IMR-90 (cell line): Measurements from ENCODE around the gene NDUFA13. TPM values are rescaled to one million over a fixed set of nuclear protein-coding genes. Genes with fewer than 3 reads are reported as not detected.

Experiments
- MAZ ChIP-seq: IDR thresholded peaks from 2 replicates; pipeline ENCODE4 v1.6.1; 2012; ENCODE audit warnings: low read depth, mild to moderate bottlenecking, low read length, improper control_type of control experiment, moderate library complexity, borderline replicate concordance
- MXI1 ChIP-seq: IDR thresholded peaks from 2 replicates; pipeline ENCODE4 v1.6.1; 2012; ENCODE audit warnings: low read depth, mild to moderate bottlenecking, low read length, moderate library complexity, borderline replicate concordance
- RCOR1 ChIP-seq: IDR thresholded peaks from 2 replicates; pipeline ENCODE4 v1.6.1; 2012; ENCODE audit warnings: mild to moderate bottlenecking, low read length, improper control_type of control experiment; ENCODE audit not compliant: insufficient replicate concordance
- polyA plus RNA-seq, 3 experiments: library from polyadenylated mRNA; depleted of rRNA; stranded (reverse); fragments of >200 nt; gene quantifications; 2 replicates each; pipeline ENCODE4 v1.2.3, GENCODE V29; 2012; ENCODE audit warnings: low replicate concordance in 1 of 3
- total RNA-seq: library from RNA; depleted of rRNA; stranded (reverse); fragments of >200 nt; gene quantifications from 2 replicates; pipeline ENCODE4 v1.2.3, GENCODE V29; 2012
- TF ChIP-seq, protein P1 (sequence below): fragments of 150-350 bp; IDR thresholded peaks from 2 replicates; pipeline ENCODE4 v1.6.1; 2016; ENCODE audit warnings: low read depth, mild to moderate bottlenecking, low read length, moderate library complexity, borderline replicate concordance

NDUFA13 gene
- total and polyA plus RNA-seq, 2 of the 4 experiments (the other 2 are of a cell fraction), result 30.6 to 667 TPM

DNA sequence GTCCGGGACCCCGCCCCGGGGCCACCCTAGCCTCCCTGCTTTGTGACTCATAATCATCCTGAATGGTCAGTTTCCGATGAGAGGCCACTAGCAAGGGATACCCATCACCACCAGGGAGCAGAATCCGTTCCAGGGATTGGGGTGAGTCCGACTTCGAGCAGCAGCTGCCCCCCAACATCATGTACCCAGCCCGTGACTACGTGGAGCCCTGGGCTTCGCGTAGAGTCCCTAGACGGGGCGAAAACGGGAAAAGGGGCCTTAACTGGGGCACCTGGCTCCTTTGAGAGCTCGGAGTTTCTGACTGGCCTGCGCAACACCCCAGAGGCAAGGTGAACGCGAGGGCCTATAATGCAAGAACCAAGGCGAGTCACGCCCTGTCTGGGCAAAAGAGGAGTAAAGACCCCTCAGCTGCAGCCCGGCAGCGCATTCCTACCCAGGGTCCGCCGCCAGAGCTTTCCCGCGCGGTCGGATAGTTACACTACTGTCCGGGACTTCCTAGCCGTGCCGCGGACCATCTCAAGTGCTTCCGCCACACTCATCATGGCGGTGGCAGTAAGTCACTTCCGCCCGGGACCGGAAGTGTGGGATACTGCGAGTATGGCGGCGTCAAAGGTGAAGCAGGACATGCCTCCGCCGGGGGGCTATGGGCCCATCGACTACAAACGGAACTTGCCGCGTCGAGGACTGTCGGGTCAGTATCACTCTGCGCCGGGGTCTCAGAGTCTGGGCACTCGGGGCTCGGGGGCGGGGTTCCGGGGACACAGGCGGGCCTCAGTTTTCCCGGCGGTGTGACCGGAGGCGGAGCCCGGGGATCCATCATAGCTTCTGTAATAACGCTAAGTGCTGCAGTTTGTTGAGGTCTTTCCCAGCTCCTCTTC, at the start of gene NDUFA13 (continued):
- TF ChIP-seq, protein P1, sequence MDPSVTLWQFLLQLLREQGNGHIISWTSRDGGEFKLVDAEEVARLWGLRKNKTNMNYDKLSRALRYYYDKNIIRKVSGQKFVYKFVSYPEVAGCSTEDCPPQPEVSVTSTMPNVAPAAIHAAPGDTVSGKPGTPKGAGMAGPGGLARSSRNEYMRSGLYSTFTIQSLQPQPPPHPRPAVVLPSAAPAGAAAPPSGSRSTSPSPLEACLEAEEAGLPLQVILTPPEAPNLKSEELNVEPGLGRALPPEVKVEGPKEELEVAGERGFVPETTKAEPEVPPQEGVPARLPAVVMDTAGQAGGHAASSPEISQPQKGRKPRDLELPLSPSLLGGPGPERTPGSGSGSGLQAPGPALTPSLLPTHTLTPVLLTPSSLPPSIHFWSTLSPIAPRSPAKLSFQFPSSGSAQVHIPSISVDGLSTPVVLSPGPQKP, result 0 out of 2 replicates have a peak, but pooled peaks have one; percentile 62
- 0 out of 2 replicates have a peak, but pooled peaks have one; percentile 15 for TF ChIP-seq MAZ
- no peak for TF ChIP-seq RCOR1
- TF ChIP-seq MXI1, result no peak; the same call in 1 of the 2 replicates
